ENCODE measurements around the gene ZBTB37. TPM values are rescaled to one million over a fixed set of nuclear protein-coding genes. Genes with fewer than 3 reads are reported as not detected.

ZBTB37 gene
- total and polyA plus RNA-seq, 2 of the 4 experiments (the other 2 are of a cell fraction): 1.0 to 13.1 TPM

GRCh38 chr1:173916667-173917066, 48.5 kb downstream of the ZBTB37 start:
- intact Hi-C loops (cut with micrococcal nuclease) (no loop called here), dilution Hi-C loops (cut with HindIII; ENCODE audit: low sequenced_read_pairs, unreplicated experiment) (no loop called here), in situ Hi-C loops (cut with MboI; ENCODE audit: low sequenced_read_pairs) (no loop called here)
- Histone ChIP-seq H2BK120ac (ENCODE audit: low read depth, low read length) (no peak overlapping the region), H3K27me3 (ENCODE audit: control insufficient read depth, insufficient read depth, low read length) (no peaks in the 10 kb centered on the region), H2AK5ac (ENCODE audit: low read depth, low read length) (no peak overlapping the region), H3K79me1 (ENCODE audit: low read depth in 1 of 2, low read length in 2 of 2) (no peaks in the 10 kb centered on the region), H2BK15ac (ENCODE audit: low read depth, low read length) (no peak overlapping the region), H2AK9ac (replicated peaks; ENCODE audit: low read depth, low read length, poor library complexity) (no peak overlapping the region), H3K4ac (ENCODE audit: low read depth, low read length) (no peak overlapping the region), H4K20me1 (ENCODE audit: insufficient read depth, low read length) (no peaks in the 10 kb centered on the region), H2AFZ (replicated peaks; ENCODE audit: low read length, poor library complexity) (no peak overlapping the region), H2BK5ac (ENCODE audit: low read depth, low read length, poor library complexity, severe bottlenecking) (no peak overlapping the region), H2BK20ac (ENCODE audit: low read depth, low read length) (no peak overlapping the region), H3K18ac (ENCODE audit: low read depth, low read length) (no peak overlapping the region), H3K4me1 (ENCODE audit: control insufficient read depth, insufficient read depth, low read length) (no peaks in the 10 kb centered on the region), H4K8ac (ENCODE audit: low read depth in 2 of 2, low read length in 2 of 2) (no peak overlapping the region), H3K4me2 (ENCODE audit: low read depth, low read length) (no peak overlapping the region), H4K5ac (ENCODE audit: low read depth, low read length) (no peak overlapping the region), H3K9me3 (ENCODE audit: control insufficient read depth, insufficient read depth, low read length) (no peaks in the 10 kb centered on the region), H3K14ac (replicated peaks; ENCODE audit: low read depth, low read length) (no peak overlapping the region), H3K9me1 (ENCODE audit: insufficient read depth, low read length) (no peaks in the 10 kb centered on the region), H3K56ac (ENCODE audit: extremely low read depth, insufficient read depth, low read length) (no peak overlapping the region), H3K4me3 (ENCODE audit: insufficient read depth, low read depth, low read length) (no peak overlapping the region), H3K23ac (ENCODE audit: low read depth, low read length) (no peak overlapping the region), H3K9ac (ENCODE audit: low read depth, low read length) (no peak overlapping the region), H3K27ac (ENCODE audit: insufficient read depth, low read length) (no peak overlapping the region), H4K91ac (ENCODE audit: insufficient read depth, low read depth, low read length) (no peak overlapping the region), H3K36me3 (ENCODE audit: control insufficient read depth, insufficient read depth, low read length) (no peaks in the 10 kb centered on the region)
- ChIA-PET POLR2A (ENCODE audit: unreplicated experiment) (no interaction called here), CTCF (no interaction called here)
- no CpG with 5 or more reads among the region's 4 CpGs for WGBS, 2 experiments (ENCODE audit: extremely low coverage in 2 of 2, insufficient read length in 1 of 2)
- TF ChIP-seq NFE2L2 (IDR thresholded peaks at IDR 0.05; ENCODE audit: low read depth, low read length) (no peak), RCOR1 (IDR thresholded peaks at IDR 0.05; ENCODE audit: insufficient replicate concordance, low read length) (no peak), FOS (IDR thresholded peaks at IDR 0.05; ENCODE audit: low read depth, low read length) (no peak), POLR2A (IDR thresholded peaks at IDR 0.05; ENCODE audit: low read depth, low read length) (no peak), RAD21 (IDR thresholded peaks at IDR 0.05; ENCODE audit: low read length) (no peak), CHD1 (IDR thresholded peaks at IDR 0.05; ENCODE audit: low read depth, low read length) (no peak), RFX5 (IDR thresholded peaks at IDR 0.05; ENCODE audit: low read depth, low read length) (no peak), MAZ (IDR thresholded peaks at IDR 0.05; ENCODE audit: borderline replicate concordance, low read depth, low read length) (no peak), USF2 (IDR thresholded peaks at IDR 0.05; ENCODE audit: low read depth, low read length) (no peak)
- ATAC-seq (ENCODE audit: low read depth) (no peak), DNase-seq (no peak)
- no TSS peak for BruUV-seq (replicated peaks)

Data from IMR-90 (cell line).